ENCODE measurements around the gene CD8B.
"Not testable (repeated sequence)": the region's sequence is repeated elsewhere in the genome, so short reads cannot be mapped to it uniquely, and the experiment has no call there.

- TF ChIP-seq, protein P1, sequence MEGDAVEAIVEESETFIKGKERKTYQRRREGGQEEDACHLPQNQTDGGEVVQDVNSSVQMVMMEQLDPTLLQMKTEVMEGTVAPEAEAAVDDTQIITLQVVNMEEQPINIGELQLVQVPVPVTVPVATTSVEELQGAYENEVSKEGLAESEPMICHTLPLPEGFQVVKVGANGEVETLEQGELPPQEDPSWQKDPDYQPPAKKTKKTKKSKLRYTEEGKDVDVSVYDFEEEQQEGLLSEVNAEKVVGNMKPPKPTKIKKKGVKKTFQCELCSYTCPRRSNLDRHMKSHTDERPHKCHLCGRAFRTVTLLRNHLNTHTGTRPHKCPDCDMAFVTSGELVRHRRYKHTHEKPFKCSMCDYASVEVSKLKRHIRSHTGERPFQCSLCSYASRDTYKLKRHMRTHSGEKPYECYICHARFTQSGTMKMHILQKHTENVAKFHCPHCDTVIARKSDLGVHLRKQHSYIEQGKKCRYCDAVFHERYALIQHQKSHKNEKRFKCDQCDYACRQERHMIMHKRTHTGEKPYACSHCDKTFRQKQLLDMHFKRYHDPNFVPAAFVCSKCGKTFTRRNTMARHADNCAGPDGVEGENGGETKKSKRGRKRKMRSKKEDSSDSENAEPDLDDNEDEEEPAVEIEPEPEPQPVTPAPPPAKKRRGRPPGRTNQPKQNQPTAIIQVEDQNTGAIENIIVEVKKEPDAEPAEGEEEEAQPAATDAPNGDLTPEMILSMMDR (conservative IDR thresholded peaks at IDR 0.05; ENCODE audit: low read depth, low read length) = not testable (repeated sequence)
- not testable (repeated sequence) for TF ChIP-seq EZH2 (IDR thresholded peaks at IDR 0.05; ENCODE audit: borderline replicate concordance, low read depth, low read length, poor library complexity, severe bottlenecking)
Observed at GRCh38 chr2:86861628-86862379, at the start of gene CD8B.
